HG03558 (cell line): ENCODE results near the gene TRAF5.

ENCODE experiments used
- ATAC-seq: cut with Tn5 transposase; IDR thresholded peaks from one replicate; pipeline ENCODE4 v1.9.1; 2021; ENCODE audit warnings: moderate number of reproducible peaks; ENCODE audit not compliant: unreplicated experiment; ENCODE audit errors: extremely low read depth

The TRAF5 gene

GRCh38 chr1:211327346-211327921 lies 801 bp downstream of the TRAF5 start:
- ATAC-seq, result peak; percentile 29

GRCh38 chr1:211328084-211328694 lies 1.6 kb downstream of the TRAF5 start:
- no peak for ATAC-seq

GRCh38 chr1:211328866-211329475 lies 2.3 kb downstream of the TRAF5 start:
- no peak for ATAC-seq

GRCh38 chr1:211329764-211330201 lies 3.1 kb downstream of the TRAF5 start:
- peak; percentile 30 for ATAC-seq

- no peak for ATAC-seq
These were observed 3.8 kb downstream of the TRAF5 start for GRCh38 chr1:211330282-211330936.

- no peak for ATAC-seq
These were observed 4.5 kb downstream of the TRAF5 start for GRCh38 chr1:211331011-211331709.

- no peak for ATAC-seq
These were observed 5.5 kb downstream of the TRAF5 start for GRCh38 chr1:211332036-211332616.

- ATAC-seq, result no peak
These were observed 6.2 kb downstream of the TRAF5 start for GRCh38 chr1:211332830-211333229.

GRCh38 chr1:211333906-211334305 lies 7.3 kb downstream of the TRAF5 start:
- no peak for ATAC-seq

GRCh38 chr1:211334986-211335385 lies 8.4 kb downstream of the TRAF5 start:
- ATAC-seq, result no peak

- ATAC-seq, result peak; percentile 45
These were observed 9.0 kb downstream of the TRAF5 start for GRCh38 chr1:211335522-211336157.

GRCh38 chr1:211336161-211336560 lies 9.5 kb downstream of the TRAF5 start:
- no peak for ATAC-seq

GRCh38 chr1:211336775-211337174 lies 10.1 kb downstream of the TRAF5 start:
- no peak for ATAC-seq

- no peak for ATAC-seq
These were observed 11.0 kb downstream of the TRAF5 start for GRCh38 chr1:211337430-211338223.

GRCh38 chr1:211338224-211338620 lies 11.6 kb downstream of the TRAF5 start:
- no peak for ATAC-seq

- no peak for ATAC-seq
These were observed 13.0 kb downstream of the TRAF5 start for GRCh38 chr1:211339631-211340041.

GRCh38 chr1:211340622-211341507 lies 14.2 kb downstream of the TRAF5 start:
- no peak for ATAC-seq

GRCh38 chr1:211341999-211342398 lies 15.4 kb downstream of the TRAF5 start:
- no peak for ATAC-seq
